ENCODE measurements around the gene XXYLT1. TPM values are rescaled to one million over a fixed set of nuclear protein-coding genes. Genes with fewer than 3 reads are reported as not detected.

The XXYLT1 gene
- total RNA-seq, 1 experiment from 2014 or later = 10.9 TPM

GRCh38 chr3:195131176-195131575 lies 139.8 kb downstream of the XXYLT1 start:
- POLR2A ChIA-PET = no interaction called here
- no peak for DNase-seq (ENCODE audit: low read depth, low spot score)
- H3K4me2 ChIP-seq (ENCODE audit: low read length) = no peak overlapping the region
- RAD21 ChIA-PET (ENCODE audit: low non-redundant PET in 1 of 2, low total read pairs in 2 of 2, uncharacterized antibody in 2 of 2, unreplicated experiment in 2 of 2) = no interaction called here
- H3K9ac ChIP-seq (ENCODE audit: low read length) = no peak overlapping the region
- TF ChIP-seq ZBTB33 (IDR thresholded peaks at IDR 0.05; ENCODE audit: extremely low read depth, insufficient replicate concordance, low read length) (no peak), REST (IDR thresholded peaks at IDR 0.05; ENCODE audit: low read depth) (no peak), SP1 (IDR thresholded peaks at IDR 0.05; ENCODE audit: low read depth) (no peak), ATF3 (IDR thresholded peaks at IDR 0.05) (no peak), RAD21 (IDR thresholded peaks at IDR 0.05; ENCODE audit: low read depth) (no peak), SRF (IDR thresholded peaks at IDR 0.05; ENCODE audit: low read depth) (no peak), MAX (IDR thresholded peaks at IDR 0.05) (no peak), EGR1 (IDR thresholded peaks at IDR 0.05; ENCODE audit: low read depth) (no peak), FOSL1 (IDR thresholded peaks at IDR 0.05; ENCODE audit: low read depth) (no peak), ZFX (IDR thresholded peaks at IDR 0.05) (no peak), EZH2phosphoT487 (IDR thresholded peaks at IDR 0.05; ENCODE audit: borderline replicate concordance) (no peak), ZNF274 (IDR thresholded peaks at IDR 0.05; ENCODE audit: low read depth, low read length) (no peak), SIN3A (IDR thresholded peaks at IDR 0.05; ENCODE audit: low read depth) (no peak), TCF7L2 (IDR thresholded peaks at IDR 0.05; ENCODE audit: borderline replicate concordance, extremely low read depth, insufficient read depth, insufficient read length) (no peak)
- no peaks in the 10 kb centered on the region for H3K27me3 ChIP-seq (ENCODE audit: insufficient read depth, low read length)
- no peak overlapping the region for H3K27ac ChIP-seq (ENCODE audit: low read depth, low read length)
- intact Hi-C loops (cut with micrococcal nuclease) = no loop called here
- CTCF ChIA-PET = no interaction called here
- no peak overlapping the region for H2AFZ ChIP-seq (ENCODE audit: low read depth, low read length, poor library complexity, severe bottlenecking)
- H3K4me1 ChIP-seq (ENCODE audit: control insufficient read depth in 1 of 2, insufficient read depth in 2 of 2, low read length in 2 of 2) = peaks cover 0 to 8% of the 10 kb centered on the region in 2 experiments; a peak in 2 of 4 replicates
- no peak for ATAC-seq
- H4K20me1 ChIP-seq (ENCODE audit: insufficient read depth) = no peaks in the 10 kb centered on the region
- no peaks in the 10 kb centered on the region for H3K9me2 ChIP-seq (ENCODE audit: insufficient read depth)
- H3K4me3 ChIP-seq (replicated peaks in 1 of 2; ENCODE audit: low read depth in 1 of 2, low read length in 2 of 2) = no peak overlapping the region
- no peaks in the 10 kb centered on the region for H3K9me3 ChIP-seq (ENCODE audit: control insufficient read depth in 1 of 2, insufficient read depth in 1 of 2, low read depth in 1 of 2, low read length in 2 of 2)
- no TSS peak for BruUV-seq (replicated peaks)
- no peaks in the 10 kb centered on the region for H3K36me3 ChIP-seq (ENCODE audit: control insufficient read depth in 1 of 2, insufficient read depth in 2 of 2, low read length in 2 of 2)
- H3K79me2 ChIP-seq (ENCODE audit: insufficient read depth, low read length) = no peaks in the 10 kb centered on the region

Data from HCT116 (cell line).